Left cardiac atrium (tissue), 4 donors: ENCODE data around the gene LRRC8B. TPM values are rescaled to one million over a fixed set of nuclear protein-coding genes. Genes with fewer than 3 reads are reported as not detected.
"Not testable (repeated sequence)": the region's sequence is repeated elsewhere in the genome, so short reads cannot be mapped to it uniquely, and the experiment has no call there.

Source experiments
- ATAC-seq, 2 donors: fragments of 200-7000 bp; cut with Tn5 transposase; one replicate each; pipeline ENCODE4 v1.9.1; 2020; ENCODE audit warnings: mild to moderate bottlenecking in 2 of 2, moderate library complexity in 2 of 2
- DNase-seq: peaks from one replicate; pipeline ENCODE4 v3.0.0-alpha.2; 2020
- intact Hi-C, 2 donors: fragments of 100-400 bp; cut with DNase I; formaldehyde crosslinking; loops; one replicate each; pipeline versions ENCODE4 v1.14.1 to v1.15.1; 2022 to 2023
- total RNA-seq, 2 donors: library from RNA; stranded (reverse); fragmentation: NEBNext Ultra II Directional; extraction: Animal tissue kit (Norgen Biotek cat#: 25700); gene quantifications; one replicate each; pipeline ENCODE4 v1.2.1, GENCODE V29; 2021
- donor health status: DM: no; HTN: yes; CAD: no.
- donor health status: DM: no; HTN: yes; CAD: no; lungs with severe emphysema.
- donor health status: DM: yes; HTN: yes; CAD: no.
- donor health status: Dilated cardiomyopathy.

Gene LRRC8B
- total RNA-seq, 2 donors from 2014 or later: 4.9 to 6.9 TPM

DNA sequence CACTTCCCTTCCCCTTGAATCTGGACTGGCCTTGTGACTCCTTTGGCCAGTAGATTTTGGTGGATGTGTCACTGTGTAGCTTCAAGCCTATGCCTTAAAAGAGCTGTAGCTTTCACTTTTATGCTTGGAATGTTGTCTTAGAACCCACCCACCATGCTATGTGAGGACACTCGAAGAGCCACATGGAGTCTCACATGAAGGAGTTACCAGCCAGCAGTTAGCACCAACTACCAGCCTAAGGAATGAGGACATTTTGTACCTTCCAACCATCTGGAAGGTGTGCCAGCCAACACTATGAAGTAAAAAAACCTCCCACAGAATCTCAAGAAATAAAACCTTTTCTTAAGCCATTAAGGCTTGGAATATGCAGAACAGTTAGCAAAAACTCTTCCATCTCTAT lies 50.6 kb downstream of the LRRC8B start:
- ATAC-seq: no peak
- intact Hi-C loops: no loop called here
- no peak for DNase-seq

DNA sequence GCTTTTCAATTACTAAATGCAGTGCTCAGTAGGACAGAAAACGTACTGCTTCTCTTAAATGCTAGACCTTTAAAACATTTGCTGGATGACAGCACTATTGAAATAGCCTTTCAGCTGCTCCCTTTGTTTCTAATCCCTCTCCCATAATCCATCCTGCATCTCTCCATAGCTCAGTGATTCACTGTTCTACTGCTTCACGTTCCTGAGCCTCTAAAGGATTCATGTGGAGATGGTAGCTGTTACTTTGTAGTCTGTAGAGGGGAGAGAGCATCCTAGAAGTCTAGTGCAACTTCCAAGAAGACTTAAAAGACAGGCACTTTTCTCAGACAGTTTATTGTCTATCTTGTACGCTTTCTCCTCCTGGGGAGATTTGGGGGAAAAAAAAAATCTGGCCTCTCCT lies 51.4 kb downstream of the LRRC8B start:
- intact Hi-C loops: no loop called here
- DNase-seq (no peak), ATAC-seq (no peak)

DNA sequence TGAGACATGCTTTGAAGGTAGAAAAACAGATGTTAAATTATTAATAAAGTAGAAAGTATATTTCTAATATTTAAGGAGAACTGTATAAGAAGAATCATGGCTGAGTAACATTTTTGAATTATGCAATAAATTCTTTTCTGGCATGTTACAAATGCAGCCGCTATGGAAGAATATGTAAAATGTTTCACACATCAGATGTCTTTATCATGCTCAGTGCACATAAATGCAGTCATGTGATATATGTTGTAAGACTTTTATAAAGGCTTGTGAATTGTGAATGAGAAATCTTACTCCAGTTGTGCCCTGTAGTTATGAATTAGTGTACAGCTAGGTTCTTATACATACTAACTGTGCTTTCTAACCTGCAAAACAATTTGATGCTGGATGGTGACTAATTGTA lies 53.5 kb downstream of the LRRC8B start:
- ATAC-seq (no peak), DNase-seq (no peak)
- intact Hi-C loops: no loop called here

GRCh38 chr1:89578946-89579684 lies 54.5 kb downstream of the LRRC8B start:
- ATAC-seq (no peak), DNase-seq (no peak)
- intact Hi-C loops: no loop called here

GRCh38 chr1:89580036-89580435 lies 55.4 kb downstream of the LRRC8B start:
- DNase-seq (no peak), ATAC-seq (no peak)
- intact Hi-C loops: no loop called here

GRCh38 chr1:89581859-89582258 lies 57.2 kb downstream of the LRRC8B start:
- ATAC-seq (no peak), DNase-seq (no peak)
- intact Hi-C loops: no loop called here

GRCh38 chr1:89582571-89582970 lies 57.9 kb downstream of the LRRC8B start:
- DNase-seq (no peak), ATAC-seq (no peak)
- intact Hi-C loops: no loop called here

DNA sequence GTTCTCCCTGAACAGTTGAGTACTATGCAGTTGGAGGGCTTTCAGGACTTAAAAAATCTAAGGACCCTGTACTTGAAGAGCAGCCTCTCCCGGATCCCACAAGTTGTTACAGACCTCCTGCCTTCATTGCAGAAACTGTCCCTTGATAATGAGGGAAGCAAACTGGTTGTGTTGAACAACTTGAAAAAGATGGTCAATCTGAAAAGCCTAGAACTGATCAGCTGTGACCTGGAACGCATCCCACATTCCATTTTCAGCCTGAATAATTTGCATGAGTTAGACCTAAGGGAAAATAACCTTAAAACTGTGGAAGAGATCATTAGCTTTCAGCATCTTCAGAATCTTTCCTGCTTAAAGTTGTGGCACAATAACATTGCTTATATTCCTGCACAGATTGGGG lies 59.6 kb downstream of the LRRC8B start:
- ATAC-seq (no peak), DNase-seq (no peak)
- intact Hi-C loops: no loop called here

DNA sequence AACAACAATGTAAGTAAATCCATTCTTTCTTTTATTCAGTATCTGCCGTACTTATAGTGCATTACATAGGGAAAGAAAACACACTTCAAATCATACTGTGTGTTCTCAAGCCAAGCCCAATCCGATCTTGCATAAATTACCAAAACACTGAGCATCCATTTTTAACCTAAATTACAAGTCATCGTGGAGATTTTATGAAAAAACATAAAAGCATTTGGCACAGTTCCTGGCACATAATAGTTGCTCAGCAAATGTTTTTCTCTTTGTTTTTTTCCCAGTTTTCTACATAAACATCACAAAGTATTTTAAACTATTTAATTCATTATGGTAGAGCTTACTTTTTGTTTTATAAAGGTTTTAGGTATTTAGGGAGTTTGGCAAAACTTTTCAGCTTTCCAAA lies 60.2 kb downstream of the LRRC8B start:
- intact Hi-C loops: no loop called here
- DNase-seq (no peak), ATAC-seq (no peak)

- DNase-seq (no peak), ATAC-seq (no peak)
- intact Hi-C loops: no loop called here
These were observed 63.1 kb downstream of the LRRC8B start for GRCh38 chr1:89587729-89588161.

DNA sequence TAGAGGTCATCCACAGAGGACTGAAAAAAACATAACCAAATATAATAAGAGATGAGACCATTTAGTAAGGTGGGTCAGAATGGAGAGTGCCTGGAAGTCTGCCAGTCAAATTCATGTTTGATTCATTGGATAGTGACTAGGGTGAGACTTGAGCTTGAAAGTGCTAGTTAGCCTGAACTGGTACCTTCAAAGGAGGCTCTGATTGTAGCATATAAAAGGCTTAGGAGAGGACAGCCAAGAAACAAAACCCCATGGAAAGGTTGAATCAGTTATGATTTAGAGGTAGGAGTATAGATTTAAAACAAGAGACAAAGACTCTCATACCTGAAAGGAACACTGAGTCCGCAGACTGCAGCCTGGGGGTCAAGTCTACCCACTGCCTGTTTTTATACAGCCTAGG lies 63.9 kb downstream of the LRRC8B start:
- ATAC-seq (no peak), DNase-seq (no peak)
- intact Hi-C loops: no loop called here

GRCh38 chr1:89589515-89589914 lies 64.9 kb downstream of the LRRC8B start:
- no peak for ATAC-seq
- intact Hi-C loops: no loop called here

GRCh38 chr1:89590341-89591080 lies 65.9 kb downstream of the LRRC8B start:
- no peak for DNase-seq
- intact Hi-C loops: no loop called here
- no peak for ATAC-seq

More at GRCh38 chr1:89589515-89589914, 64.9 kb downstream of the LRRC8B start:
- DNase-seq: no peak

DNA sequence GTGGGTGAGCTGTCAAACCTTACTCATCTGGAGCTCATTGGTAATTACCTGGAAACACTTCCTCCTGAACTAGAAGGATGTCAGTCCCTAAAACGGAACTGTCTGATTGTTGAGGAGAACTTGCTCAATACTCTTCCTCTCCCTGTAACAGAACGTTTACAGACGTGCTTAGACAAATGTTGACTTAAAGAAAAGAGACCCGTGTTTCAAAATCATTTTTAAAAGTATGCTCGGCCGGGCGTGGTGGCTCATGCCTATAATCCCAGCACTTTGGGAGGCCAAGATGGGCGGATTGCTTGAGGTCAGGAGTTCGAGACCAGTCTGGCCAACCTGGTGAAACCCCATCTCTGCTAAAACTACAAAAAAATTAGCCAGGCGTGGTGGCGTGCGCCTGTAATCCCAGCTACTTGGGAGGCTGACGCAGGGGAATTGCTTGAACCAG lies 68.3 kb downstream of the LRRC8B start:
- intact Hi-C loops, ATAC-seq, DNase-seq: not testable (repeated sequence)

DNA sequence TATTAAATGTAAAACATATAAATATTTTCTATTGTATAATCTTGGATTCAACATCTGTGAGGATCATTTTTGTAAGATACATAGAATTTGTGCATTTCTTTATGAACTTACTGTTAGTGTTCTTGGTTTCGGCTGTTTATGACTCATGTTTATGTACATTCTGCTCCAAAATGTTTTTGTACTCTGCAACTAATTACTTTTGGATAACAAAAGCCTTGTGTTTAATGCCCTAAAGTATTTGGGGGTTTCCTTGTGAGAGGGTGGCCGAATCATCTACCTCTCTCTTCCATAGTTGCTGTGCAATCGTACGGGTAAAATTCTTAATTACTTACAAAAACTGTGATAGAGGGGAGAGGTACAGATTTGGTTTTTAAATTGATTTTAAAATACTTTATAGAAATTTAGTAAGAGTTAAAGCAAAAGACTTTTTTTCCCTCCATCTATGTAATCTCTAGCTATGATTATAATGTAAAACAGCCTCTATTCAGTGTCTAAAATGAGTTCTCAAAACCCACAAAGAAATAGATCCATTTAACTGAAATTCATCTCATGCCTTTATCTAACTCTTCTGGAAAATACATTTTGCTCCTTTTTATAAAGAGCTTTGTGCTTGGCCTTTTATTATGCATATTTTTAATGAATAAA lies 69.6 kb downstream of the LRRC8B start:
- intact Hi-C loops: no loop called here
- DNase-seq (no peak), ATAC-seq (no peak)

DNA sequence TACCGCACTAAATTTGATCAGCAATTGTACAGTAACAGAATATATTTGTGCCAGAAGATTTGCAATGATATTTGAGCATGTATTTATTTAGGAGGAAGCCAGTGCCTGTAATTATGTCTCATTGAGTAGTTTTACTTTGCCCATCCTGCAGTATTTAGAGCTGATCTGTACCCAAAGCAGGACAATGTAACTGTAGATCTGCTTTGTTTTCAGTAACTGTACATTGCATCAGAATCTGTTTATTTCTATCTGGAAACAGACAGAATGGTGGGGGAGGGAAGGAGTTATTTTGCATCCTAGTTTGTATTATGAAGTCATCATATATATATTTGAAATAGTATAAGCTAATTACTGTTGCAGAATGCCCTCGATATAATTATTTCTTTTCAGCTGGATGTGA lies 72.1 kb downstream of the LRRC8B start:
- intact Hi-C loops: loop anchor here in 1 of 2 donors (5.0 kb wide), 1 partner anchor 114 kb away; no protein-coding TSS in a partner anchor
- DNase-seq (no peak), ATAC-seq (no peak)

DNA sequence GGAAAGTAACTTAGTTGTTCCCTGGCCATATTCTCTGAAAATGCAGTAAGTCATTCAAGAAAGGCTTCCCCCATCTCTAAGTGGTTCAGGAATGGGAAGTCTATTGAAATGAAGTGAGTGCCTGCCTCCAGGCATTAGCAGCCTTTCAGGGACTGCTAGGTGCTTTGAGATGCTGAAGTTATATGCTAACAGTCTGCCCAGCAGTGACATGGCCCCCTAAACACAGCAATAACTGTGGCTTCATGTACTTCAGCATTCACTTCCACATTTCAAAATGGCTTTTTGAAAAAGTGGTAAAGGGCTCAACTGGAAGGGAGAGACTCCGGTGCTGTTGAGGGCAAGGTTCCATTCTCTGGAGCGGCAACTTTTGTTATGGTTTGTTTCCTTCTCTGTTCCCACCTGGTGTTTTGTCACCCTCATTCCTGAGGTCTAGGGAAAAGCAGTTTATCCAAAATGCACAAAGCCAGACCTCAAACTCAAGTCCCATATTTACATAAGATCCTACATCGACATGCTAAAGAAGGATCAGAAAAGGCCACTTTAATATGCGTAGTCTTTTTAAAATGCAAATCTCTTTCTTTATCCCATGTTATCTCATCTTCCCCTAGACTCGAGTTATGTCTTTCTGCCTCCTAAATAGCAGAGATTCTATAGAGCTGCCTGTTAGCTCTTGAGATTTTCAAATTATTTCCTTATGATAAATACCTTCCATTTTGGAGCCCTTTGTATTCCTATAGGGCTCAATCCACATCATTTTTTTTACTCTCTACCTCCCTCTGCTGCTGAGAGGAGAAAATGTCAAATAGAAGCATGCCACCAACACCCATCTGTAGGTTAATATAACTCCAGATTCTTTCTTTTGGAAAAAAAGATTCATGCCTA lies 74.1 kb downstream of the LRRC8B start:
- DNase-seq (no peak), ATAC-seq (peak; percentile 38 to 61)
- intact Hi-C loops: loop anchor here in 1 of 2 donors (5.0 kb wide), 1 partner anchor 116 kb away; no protein-coding TSS in a partner anchor

GRCh38 chr1:89599332-89599630 lies 74.7 kb downstream of the LRRC8B start:
- no peak for DNase-seq
- no peak for ATAC-seq
- intact Hi-C loops: loop anchor here in 1 of 2 donors (5.0 kb wide), 1 partner anchor 117 kb away; no protein-coding TSS in a partner anchor
